Measurements from ENCODE around the gene SLC46A3.
"Not testable (repeated sequence)": the region's sequence is repeated elsewhere in the genome, so short reads cannot be mapped to it uniquely, and the experiment has no call there.

The SLC46A3 gene

DNA sequence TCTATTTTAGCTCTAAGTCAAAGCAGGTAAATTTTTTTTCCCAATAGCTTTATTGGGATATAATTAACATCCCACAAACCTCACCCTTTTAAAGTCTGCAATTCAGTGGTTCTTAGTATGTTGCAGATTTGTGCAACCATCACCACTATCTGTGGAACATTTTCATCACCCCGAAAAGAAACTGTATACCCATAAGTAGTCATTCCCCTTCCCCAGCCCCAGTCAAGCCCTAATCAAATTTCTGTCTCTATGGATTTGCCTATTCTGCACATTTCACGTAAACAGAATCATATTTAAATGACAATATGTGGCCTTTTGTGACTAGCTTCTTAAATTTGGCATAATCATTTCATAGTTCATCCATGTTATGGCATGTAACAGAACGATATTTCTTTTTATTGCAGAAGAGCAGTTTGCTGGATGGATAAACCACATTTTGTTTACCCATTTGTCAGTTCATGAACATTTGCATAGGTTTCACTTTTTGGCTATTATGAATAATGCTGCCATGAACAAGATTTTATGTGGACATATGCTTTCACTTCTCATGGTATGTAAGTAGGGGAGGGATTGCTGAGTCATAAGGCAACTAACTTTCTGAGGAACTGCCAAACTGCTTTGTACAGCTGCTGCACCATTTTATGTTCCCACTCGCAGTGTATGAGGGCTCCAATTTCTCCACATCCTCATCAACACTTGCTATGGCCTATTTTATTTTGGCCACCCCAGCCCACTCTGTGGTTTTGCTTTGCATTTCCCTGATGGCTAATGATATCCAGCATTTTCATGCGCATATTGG, 10.9 kb downstream of the SLC46A3 start:
- DNase-seq (ENCODE audit: low spot score), result peak; percentile 49
- in situ Hi-C loops (cut with MboI; ENCODE audit: low sequenced_read_pairs, unreplicated experiment), result no loop called here
- TF ChIP-seq, protein P1, sequence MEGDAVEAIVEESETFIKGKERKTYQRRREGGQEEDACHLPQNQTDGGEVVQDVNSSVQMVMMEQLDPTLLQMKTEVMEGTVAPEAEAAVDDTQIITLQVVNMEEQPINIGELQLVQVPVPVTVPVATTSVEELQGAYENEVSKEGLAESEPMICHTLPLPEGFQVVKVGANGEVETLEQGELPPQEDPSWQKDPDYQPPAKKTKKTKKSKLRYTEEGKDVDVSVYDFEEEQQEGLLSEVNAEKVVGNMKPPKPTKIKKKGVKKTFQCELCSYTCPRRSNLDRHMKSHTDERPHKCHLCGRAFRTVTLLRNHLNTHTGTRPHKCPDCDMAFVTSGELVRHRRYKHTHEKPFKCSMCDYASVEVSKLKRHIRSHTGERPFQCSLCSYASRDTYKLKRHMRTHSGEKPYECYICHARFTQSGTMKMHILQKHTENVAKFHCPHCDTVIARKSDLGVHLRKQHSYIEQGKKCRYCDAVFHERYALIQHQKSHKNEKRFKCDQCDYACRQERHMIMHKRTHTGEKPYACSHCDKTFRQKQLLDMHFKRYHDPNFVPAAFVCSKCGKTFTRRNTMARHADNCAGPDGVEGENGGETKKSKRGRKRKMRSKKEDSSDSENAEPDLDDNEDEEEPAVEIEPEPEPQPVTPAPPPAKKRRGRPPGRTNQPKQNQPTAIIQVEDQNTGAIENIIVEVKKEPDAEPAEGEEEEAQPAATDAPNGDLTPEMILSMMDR (IDR thresholded peaks at IDR 0.05; ENCODE audit: borderline replicate concordance, control extremely low read depth, extremely low read depth, insufficient read depth, missing control alignments), result no peak

DNA sequence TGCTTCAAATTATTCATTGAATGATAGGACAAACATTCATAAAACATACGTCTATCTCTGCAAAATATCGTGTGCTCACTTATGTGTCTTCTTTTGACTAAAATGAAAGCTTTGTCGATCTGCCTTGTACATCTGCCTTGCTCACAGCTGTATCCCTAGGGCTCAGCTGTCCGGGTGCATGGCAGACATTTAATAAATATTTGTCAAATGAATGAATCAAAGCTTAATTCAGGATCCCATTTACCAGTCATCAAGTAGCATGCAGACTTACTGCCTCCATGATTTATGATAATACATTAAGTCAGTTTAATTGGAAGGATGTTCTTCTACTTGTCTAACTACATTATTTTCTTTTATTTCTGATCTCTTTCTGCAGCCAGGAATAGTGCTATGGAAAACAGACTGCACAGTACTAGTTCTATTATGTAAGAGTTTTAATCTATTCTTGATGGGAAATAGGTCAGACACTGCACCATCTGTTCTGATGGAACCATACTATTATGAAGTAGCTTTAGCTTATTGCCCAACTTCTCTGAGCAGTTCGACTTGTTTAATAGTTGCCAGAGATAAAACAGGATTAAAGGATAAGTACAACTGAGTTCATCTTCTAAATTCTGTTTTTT, 13.2 kb downstream of the SLC46A3 start:
- in situ Hi-C loops (cut with MboI; ENCODE audit: low sequenced_read_pairs, unreplicated experiment), result no loop called here
- DNase-seq (ENCODE audit: low spot score), result no peak
- TF ChIP-seq, protein P1 (IDR thresholded peaks at IDR 0.05; ENCODE audit: borderline replicate concordance, control extremely low read depth, extremely low read depth, insufficient read depth, missing control alignments), result no peak

- DNase-seq (ENCODE audit: low spot score), result no peak
- in situ Hi-C loops (cut with MboI; ENCODE audit: low sequenced_read_pairs, unreplicated experiment), result no loop called here
- TF ChIP-seq, protein P1 (IDR thresholded peaks at IDR 0.05; ENCODE audit: borderline replicate concordance, control extremely low read depth, extremely low read depth, insufficient read depth, missing control alignments), result no peak
Measured at GRCh38 chr13:28704919-28705318, 13.9 kb downstream of the SLC46A3 start.

- in situ Hi-C loops (cut with MboI; ENCODE audit: low sequenced_read_pairs, unreplicated experiment), result no loop called here
- TF ChIP-seq, protein P1 (IDR thresholded peaks at IDR 0.05; ENCODE audit: borderline replicate concordance, control extremely low read depth, extremely low read depth, insufficient read depth, missing control alignments), result no peak
- no peak for DNase-seq (ENCODE audit: low spot score)
Measured at GRCh38 chr13:28704282-28704681, 14.5 kb downstream of the SLC46A3 start.

GRCh38 chr13:28699246-28699645, 19.5 kb downstream of the SLC46A3 start:
- DNase-seq (ENCODE audit: low spot score), result no peak
- in situ Hi-C loops (cut with MboI; ENCODE audit: low sequenced_read_pairs, unreplicated experiment), result no loop called here
- TF ChIP-seq, protein P1 (IDR thresholded peaks at IDR 0.05; ENCODE audit: borderline replicate concordance, control extremely low read depth, extremely low read depth, insufficient read depth, missing control alignments), result no peak

GRCh38 chr13:28697441-28697840, 21.3 kb downstream of the SLC46A3 start:
- DNase-seq (ENCODE audit: low spot score), result no peak
- in situ Hi-C loops (cut with MboI; ENCODE audit: low sequenced_read_pairs, unreplicated experiment), result no loop called here
- TF ChIP-seq, protein P1 (IDR thresholded peaks at IDR 0.05; ENCODE audit: borderline replicate concordance, control extremely low read depth, extremely low read depth, insufficient read depth, missing control alignments), result no peak

DNA sequence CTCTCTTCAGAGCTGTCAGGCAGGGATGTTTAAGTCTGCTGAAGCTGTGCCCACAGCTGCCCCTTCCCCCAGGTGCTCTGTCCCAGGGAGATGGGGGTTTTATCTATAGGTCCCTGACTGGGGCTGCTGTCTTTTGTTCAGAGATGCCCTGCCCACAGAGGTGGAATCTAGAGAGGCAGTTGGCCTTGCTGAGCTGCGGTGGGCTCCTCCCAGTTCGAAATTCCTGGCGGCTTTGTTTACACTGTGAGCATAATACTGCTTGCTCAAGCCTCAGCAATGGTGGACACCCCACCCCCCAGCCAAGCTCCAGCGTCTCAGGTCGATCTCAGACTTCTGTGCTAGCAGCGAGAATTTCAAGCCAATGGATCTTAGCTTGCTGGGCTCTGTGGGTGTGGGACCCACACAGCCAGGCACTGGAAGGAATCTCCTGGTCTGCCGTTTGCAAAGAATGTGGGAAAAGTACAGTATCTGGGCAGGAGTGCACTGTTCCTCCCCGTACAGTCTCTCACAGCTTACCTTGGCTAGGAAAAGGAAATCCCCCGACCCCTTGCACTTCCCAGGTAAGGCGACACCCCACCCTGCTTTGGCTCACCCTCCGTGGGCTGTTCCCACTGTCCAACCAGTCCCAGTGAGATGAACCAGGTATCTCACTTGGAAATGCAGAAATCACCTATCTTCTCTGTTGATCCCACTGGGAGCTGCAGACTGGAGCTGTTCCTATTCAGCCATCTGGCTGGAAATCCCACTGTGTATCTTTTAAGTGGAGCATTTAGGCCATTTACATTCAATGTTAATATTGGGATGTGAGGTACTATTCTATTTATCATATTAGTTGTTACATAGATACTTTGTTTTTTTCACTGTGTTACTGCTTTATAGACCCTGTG, 24.9 kb downstream of the SLC46A3 start:
- DNase-seq (ENCODE audit: low spot score); in situ Hi-C loops (cut with MboI; ENCODE audit: low sequenced_read_pairs, unreplicated experiment): not testable (repeated sequence)
